GM21367 (cell line): ENCODE results near the gene MSANTD2.
"Not testable (repeated sequence)": the region's sequence is repeated elsewhere in the genome, so short reads cannot be mapped to it uniquely, and the experiment has no call there.

Source experiments
- ATAC-seq: cut with Tn5 transposase; IDR thresholded peaks from one replicate; pipeline ENCODE4 v1.9.1; 2021; ENCODE audit not compliant: unreplicated experiment

The MSANTD2 gene

GRCh38 chr11:124778281-124778680 is 21.9 kb downstream of the MSANTD2 start:
- no peak for ATAC-seq

DNA sequence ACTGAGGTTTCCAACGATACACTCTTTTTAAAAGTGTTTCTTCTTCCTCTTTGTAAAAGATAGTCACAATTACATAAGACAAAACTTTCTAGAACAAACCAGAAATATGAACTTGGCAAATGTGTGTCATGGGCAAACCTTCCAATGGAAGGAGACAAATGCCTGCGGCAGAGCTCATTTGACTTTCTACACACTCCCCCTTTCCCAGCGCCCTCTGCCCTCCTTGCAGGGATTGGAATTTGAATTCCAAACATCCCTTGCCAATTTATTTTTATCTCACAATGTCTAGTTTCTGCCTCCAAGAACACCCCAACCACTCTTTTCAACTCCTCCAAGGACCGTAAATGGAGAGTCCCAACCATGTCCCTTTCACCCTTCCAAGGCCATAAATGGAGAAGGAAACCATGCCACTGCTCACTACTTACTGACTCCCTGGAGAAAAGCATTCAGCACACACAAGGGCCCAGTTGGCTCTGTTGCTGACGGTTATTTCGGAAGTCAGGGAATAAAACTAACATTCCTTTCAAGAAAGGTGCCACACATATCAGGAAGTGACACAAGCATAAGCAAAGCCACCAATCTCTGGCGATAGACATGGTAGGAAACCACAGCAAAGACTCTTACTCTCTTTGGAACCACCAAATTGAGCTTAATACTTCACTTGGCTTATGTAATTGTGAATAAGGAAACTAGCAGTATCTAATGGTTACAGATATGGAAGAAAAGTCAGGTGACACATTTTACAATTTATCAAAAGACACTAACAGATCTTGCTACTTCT is 23.2 kb downstream of the MSANTD2 start:
- ATAC-seq: no peak

DNA sequence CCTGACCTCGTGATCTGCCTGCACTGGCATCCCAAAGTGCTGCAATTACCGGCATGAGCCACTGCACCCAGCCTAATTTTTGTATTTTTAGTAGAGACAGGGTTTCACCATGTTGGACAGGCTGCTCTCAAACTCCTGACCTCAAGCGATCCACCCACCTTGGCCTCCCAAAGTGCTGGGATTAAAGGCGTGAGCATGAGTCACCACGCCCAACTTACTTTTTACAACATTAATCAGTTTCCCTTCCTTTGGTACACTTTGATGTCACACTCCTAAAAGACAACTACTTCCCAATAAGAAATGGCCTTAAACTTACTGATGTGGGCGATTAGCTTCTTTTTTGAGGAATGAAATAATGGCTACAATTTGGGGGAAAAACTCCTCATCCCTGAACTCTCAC is 29.2 kb downstream of the MSANTD2 start:
- not testable (repeated sequence) for ATAC-seq

GRCh38 chr11:124769806-124770774 is 30.1 kb downstream of the MSANTD2 start:
- no peak for ATAC-seq

DNA sequence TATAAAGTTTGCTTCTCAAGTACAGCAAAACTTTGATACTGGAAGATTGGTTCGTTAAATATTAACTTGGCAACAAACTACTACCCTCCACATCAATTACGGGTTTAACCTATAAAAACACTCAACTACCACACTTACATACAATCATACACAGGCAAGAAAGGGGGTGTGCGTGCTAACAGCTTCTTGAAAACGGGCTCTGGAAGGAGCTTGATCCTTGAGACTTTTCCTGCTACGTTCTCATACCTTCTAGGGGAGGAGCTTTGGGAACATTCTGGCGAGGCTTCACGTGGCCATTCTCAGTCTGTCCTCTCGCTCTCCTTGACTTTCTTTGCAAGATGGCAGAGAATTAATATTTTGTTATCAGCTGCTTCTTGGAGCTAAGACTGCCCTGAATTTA is 31.3 kb downstream of the MSANTD2 start:
- no peak for ATAC-seq

GRCh38 chr11:124766156-124766555 is 34.0 kb downstream of the MSANTD2 start:
- no peak for ATAC-seq

GRCh38 chr11:124763156-124763947 is 36.9 kb downstream of the MSANTD2 start:
- ATAC-seq: peak; percentile 26

DNA sequence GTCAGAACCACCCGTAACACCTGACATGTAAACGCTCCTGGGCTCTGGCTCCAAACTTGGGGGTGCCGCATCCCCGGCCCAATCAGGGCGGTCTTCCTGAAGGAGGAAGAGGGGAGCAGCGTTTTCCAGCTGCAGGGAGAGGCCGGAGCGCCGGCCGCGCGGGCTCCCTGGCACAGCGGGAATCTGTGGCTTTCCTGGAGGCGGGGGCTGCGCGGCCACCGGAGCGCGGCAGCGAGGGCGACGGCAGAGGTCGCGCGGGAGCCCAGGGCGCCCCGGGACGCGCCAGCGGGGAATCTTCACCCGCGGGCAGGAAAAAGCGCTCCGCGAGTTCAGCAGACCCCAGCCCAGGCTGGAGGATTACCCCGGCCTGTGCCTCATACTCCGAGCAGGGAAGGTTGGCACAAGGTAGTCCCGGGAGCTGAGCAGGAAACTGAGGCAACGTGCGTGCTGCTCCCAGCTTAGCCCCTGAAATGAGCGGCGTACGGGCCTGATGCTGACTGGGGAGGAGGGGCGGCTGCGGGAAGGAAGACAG is 37.5 kb downstream of the MSANTD2 start:
- ATAC-seq: peak; percentile 4

DNA sequence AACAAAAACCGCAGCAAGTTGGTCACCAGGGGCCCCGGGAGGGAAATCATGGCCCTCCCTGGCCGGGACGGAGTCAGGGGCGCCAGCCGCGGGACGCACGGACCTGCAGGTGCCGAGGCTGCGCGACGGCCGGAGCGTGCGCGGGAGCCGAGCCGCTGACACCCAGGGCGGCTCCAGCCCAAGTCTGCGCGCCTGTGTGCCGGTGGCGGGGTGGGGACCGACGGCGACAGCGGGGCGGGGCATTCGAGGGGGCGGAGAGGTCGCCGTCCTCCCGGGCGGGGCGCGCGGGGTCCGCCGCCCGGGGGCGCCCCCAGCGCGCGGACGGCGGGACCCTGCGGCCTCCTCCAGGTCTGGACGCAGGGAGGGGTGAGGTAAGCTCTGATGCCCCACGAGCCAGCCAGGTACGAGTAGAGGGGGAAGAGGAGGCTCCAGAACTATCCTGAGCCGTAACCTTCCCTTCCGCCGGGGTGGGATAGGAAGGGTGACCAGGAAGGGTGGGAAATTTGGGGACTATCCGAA is 38.0 kb downstream of the MSANTD2 start, which contains the start of gene ESAM:
Gene ESAM, minus strand, starts transcription at position 186 of the 519 bp plus-strand sequence. Its CDS starts 136 bp downstream, at position 50.
- ATAC-seq: peak; percentile 51

DNA sequence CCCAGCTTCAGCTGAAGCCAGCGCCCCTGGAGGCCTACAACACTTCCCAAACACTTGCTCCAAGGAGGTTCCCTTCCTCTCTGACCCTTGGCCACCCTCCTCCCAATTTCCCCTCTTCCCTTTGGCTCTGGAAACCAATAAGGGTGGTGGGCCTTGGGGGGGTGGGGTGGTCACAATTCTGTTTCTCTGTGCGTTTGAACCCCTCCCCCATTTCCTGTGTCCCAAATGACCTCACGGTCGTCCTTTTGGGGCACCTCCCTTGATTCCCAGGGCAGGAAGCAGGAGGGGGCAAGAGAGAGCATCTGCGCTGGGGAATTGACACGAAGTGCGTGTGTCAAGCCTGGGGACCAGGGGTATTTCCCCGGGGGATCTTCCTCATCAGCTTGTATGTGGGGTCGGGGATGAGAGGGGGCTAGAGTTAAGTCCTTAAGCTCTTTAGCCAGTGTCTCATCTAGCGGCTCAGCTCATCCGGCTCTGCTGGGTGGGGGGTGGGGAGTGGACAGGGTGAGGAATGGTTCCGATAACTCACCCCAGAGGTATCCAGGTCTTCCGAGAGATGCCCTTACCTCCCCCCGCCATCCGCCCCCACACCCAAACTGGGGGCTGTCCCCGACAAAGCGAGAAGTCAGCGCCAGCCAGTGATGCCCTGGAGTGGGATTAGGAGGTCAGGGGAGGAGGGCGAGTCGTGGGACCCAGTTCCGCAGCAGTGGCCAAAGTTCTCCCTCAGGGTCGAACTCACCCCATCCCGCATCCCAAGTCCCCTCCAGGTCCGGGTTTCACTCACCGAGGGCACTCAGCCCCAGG is 38.7 kb downstream of the MSANTD2 start:
- no peak for ATAC-seq

- no peak for ATAC-seq
Observed at GRCh38 chr11:124760806-124761205, 39.4 kb downstream of the MSANTD2 start.

GRCh38 chr11:124760205-124760652 is 40.0 kb downstream of the MSANTD2 start:
- peak; percentile 16 for ATAC-seq

DNA sequence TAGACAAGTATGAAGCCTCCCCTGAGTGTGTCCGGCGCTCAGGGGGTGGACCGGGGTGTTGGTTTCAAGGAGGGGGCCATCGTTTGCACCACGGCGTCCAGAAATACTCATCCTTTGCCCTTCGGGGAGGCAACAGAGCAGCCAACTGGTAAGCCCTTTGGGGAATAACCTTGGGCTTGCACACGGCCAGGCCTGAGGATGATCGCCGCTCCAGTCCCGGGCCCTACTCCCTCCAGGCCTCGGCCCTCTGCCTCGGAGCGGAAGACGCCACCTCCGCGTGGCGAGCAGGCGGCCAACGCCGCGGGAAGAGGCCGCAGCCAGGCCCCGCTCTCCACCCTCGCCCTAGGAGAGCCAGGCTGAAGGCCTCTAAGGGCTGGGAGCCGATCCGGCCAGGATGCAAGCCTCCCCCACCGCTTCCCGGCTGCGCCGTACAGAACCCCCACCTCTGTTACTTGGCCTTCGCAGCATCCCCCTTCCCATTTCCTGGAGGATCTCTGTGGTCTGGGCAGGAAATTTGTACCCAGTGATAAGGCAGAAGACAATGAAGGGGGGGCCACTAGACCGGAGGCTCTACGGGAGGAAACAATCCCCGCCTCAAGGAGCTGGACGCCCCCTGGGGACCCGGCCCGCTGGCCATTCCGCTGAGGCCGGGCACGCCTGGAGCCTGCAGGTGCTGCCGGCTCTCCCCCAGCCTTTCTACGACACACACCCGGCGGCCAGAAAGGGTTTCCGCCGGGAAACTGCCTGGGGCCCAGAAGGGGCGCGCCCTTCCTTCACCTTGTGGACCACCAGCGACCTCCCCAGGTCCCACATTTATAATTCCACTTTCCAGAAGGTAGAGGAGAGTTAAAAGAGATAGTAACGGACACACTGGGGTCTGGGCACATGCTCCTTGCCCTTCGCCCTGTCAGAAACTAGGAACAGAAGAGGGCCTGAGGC is 40.7 kb downstream of the MSANTD2 start:
- no peak for ATAC-seq

GRCh38 chr11:124758355-124759265 is 41.6 kb downstream of the MSANTD2 start:
- ATAC-seq: peak; percentile 65

DNA sequence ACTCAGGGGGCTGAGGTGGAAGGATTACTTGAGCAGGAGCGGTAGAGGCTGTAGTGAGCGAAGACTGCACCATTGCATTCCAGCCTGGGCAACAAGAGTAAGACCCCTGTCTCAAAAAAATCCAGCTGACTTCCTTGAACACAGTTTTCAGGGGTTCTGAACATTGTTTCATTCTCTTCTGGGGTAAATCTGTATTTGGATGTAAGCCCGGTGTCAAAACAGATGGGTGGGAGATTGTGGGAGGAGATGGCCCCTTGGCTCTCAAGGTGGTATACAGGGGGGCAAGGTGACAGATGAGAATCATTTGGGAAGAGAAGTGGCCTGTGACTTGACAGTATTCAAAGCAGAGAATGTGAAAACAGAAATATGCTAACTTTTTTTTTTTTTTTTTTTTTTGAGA is 42.9 kb downstream of the MSANTD2 start:
- ATAC-seq: no peak

DNA sequence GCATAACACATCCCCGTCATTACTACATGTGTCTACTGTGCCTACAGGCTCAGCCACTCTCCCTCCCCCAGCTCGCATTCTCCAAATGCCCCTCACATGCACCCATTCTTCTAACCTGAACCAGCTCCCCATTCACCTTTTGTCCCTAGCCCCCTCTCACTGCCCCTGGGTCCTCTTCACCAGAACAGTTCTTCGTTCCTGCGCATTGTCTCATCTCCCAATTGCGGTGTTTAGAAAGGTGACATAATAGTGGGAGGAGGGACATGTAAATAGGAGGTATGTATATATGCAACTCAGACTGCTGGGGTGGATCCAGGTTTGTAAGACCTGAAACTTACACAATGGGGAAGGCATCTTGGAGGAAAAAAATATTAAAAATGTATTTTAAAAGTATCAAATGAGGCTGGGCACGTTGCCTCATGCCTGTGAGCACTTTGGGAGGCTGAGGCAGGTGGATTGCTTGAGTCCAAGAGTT is 43.4 kb downstream of the MSANTD2 start:
- ATAC-seq: no peak

DNA sequence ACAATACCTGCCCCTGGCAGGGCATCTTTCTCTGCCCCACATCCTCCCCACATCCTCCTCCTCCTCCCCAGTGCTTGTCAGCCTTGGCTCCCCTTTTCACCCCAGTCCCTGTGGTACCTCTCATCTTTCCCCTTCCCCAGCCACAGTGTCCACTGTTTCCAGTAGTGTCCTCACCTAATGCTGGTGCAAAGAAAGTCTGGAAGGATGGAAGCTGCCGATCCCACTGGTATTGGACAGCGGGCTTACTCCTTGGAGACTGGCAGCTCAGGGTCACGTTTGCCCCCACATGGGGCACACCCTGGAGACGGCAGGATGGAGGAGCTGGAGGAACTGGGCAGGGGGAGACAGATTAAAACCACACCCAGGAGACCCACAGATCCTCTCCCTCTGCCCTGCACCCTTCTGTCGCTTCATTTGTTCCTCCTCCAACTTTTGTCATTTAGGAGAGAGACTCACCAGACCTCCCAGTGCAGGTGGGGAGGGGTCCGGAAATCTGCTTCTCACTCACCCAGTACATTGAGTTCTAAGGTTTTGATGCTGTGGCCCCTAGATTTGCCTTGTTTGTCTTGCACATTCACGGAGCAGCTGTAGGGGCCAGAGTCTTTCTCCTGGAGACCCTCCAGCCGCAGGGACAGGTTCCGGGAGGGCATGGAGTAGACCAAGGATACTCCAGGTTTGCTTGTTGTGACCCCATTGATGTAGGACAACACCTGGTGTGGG is 44.0 kb downstream of the MSANTD2 start:
- ATAC-seq: no peak
